Measurements from ENCODE around the gene NSUN5. TPM values are rescaled to one million over a fixed set of nuclear protein-coding genes. Genes with fewer than 3 reads are reported as not detected.
"Not testable (repeated sequence)": the region's sequence is repeated elsewhere in the genome, so short reads cannot be mapped to it uniquely, and the experiment has no call there.

The NSUN5 gene
- total and polyA plus RNA-seq, 2 donors (not counting 1 experiment from before 2014, with no cell fraction given) = 6.6 to 17.5 TPM

- Histone ChIP-seq H4K20me1 (ENCODE audit: control insufficient read depth, extremely low read depth, insufficient read depth, low read length) (no peaks in the 10 kb centered on the region), H2AFZ (ENCODE audit: low read length) (no peak overlapping the region), H3K4me1 (ENCODE audit: control insufficient read depth, extremely low read depth, insufficient read depth, low read length) (no peaks in the 10 kb centered on the region), H3K9me3 (ENCODE audit: control insufficient read depth, insufficient read depth, low read depth, low read length) (no peaks in the 10 kb centered on the region), H3K4me2 (ENCODE audit: extremely low read depth, insufficient read depth, low read length) (no peak overlapping the region), H3K27me3 (ENCODE audit: control insufficient read depth, insufficient read depth, low read length) (no peaks in the 10 kb centered on the region), H3K79me2 (ENCODE audit: control insufficient read depth, insufficient read depth, low read length) (peaks cover 3% of the 10 kb centered on the region), H3K36me3 (ENCODE audit: control insufficient read depth, insufficient read depth, low read length) (no peaks in the 10 kb centered on the region), H3K9ac (ENCODE audit: insufficient read depth, low read length) (no peak overlapping the region), H3K27ac (ENCODE audit: insufficient read depth, low read length) (no peak overlapping the region), H3K4me3 (replicated peaks in 1 of 4; ENCODE audit: control extremely low read depth in 1 of 4, insufficient read depth in 1 of 4, low read depth in 3 of 4, low read length in 4 of 4) (no peak overlapping the region)
- DNase-seq (ENCODE audit: low read depth in 2 of 2) = no peak
- TF ChIP-seq EZH2 (IDR thresholded peaks at IDR 0.05; ENCODE audit: low read length, missing control alignments) (no peak), CTCF (conservative IDR thresholded peaks at IDR 0.05 in 1 of 2, IDR thresholded peaks at IDR 0.05 in 1 of 2; ENCODE audit: low read depth in 1 of 2, low read length in 2 of 2) (no peak)
Measured at GRCh38 chr7:73312831-73313520, 4.3 kb upstream of the NSUN5 start.

GRCh38 chr7:73311421-73311820, 2.8 kb upstream of the NSUN5 start:
- H3K4me2 ChIP-seq (ENCODE audit: extremely low read depth, insufficient read depth, low read length); H3K9ac ChIP-seq (ENCODE audit: insufficient read depth, low read length): not testable (repeated sequence)

GRCh38 chr7:73308074-73308664, 457 bp downstream of the NSUN5 start:
- Histone ChIP-seq H4K20me1 (ENCODE audit: control insufficient read depth, extremely low read depth, insufficient read depth, low read length) (no peaks in the 10 kb centered on the region), H3K79me2 (ENCODE audit: control insufficient read depth, insufficient read depth, low read length) (peaks cover 3% of the 10 kb centered on the region), H3K27ac (ENCODE audit: insufficient read depth, low read length) (no peak overlapping the region), H3K9me3 (ENCODE audit: control insufficient read depth, insufficient read depth, low read depth, low read length) (no peaks in the 10 kb centered on the region), H3K27me3 (ENCODE audit: control insufficient read depth, insufficient read depth, low read length) (no peaks in the 10 kb centered on the region), H3K4me2 (ENCODE audit: extremely low read depth, insufficient read depth, low read length) (peak overlapping the region; percentile 88), H3K36me3 (ENCODE audit: control insufficient read depth, insufficient read depth, low read length) (no peaks in the 10 kb centered on the region), H3K4me1 (ENCODE audit: control insufficient read depth, extremely low read depth, insufficient read depth, low read length) (no peaks in the 10 kb centered on the region), H2AFZ (ENCODE audit: low read length) (peak overlapping the region; percentile 88), H3K9ac (ENCODE audit: insufficient read depth, low read length) (peak overlapping the region; percentile 50), H3K4me3 (replicated peaks in 1 of 4; ENCODE audit: control extremely low read depth in 1 of 4, insufficient read depth in 1 of 4, low read depth in 3 of 4, low read length in 4 of 4) (peak overlapping the region; percentile 65 to 69 (median 68))
- peak in 1 of 2 donors; percentile 9 for DNase-seq (ENCODE audit: low read depth in 2 of 2)
- TF ChIP-seq CTCF (conservative IDR thresholded peaks at IDR 0.05 in 1 of 2, IDR thresholded peaks at IDR 0.05 in 1 of 2; ENCODE audit: low read depth in 1 of 2, low read length in 2 of 2) (no peak), EZH2 (IDR thresholded peaks at IDR 0.05; ENCODE audit: low read length, missing control alignments) (no peak)

More at GRCh38 chr7:73311421-73311820, 2.8 kb upstream of the NSUN5 start:
- H3K27ac ChIP-seq (ENCODE audit: insufficient read depth, low read length); H3K79me2 ChIP-seq (ENCODE audit: control insufficient read depth, insufficient read depth, low read length); H4K20me1 ChIP-seq (ENCODE audit: control insufficient read depth, extremely low read depth, insufficient read depth, low read length); H3K4me3 ChIP-seq (replicated peaks in 1 of 4; ENCODE audit: control extremely low read depth in 1 of 4, insufficient read depth in 1 of 4, low read depth in 3 of 4, low read length in 4 of 4); H3K36me3 ChIP-seq (ENCODE audit: control insufficient read depth, insufficient read depth, low read length); H3K27me3 ChIP-seq (ENCODE audit: control insufficient read depth, insufficient read depth, low read length); H3K4me1 ChIP-seq (ENCODE audit: control insufficient read depth, extremely low read depth, insufficient read depth, low read length); H2AFZ ChIP-seq (ENCODE audit: low read length); H3K9me3 ChIP-seq (ENCODE audit: control insufficient read depth, insufficient read depth, low read depth, low read length): not testable (repeated sequence)
- peak in 1 of 2 donors; percentile 30 for DNase-seq (ENCODE audit: low read depth in 2 of 2)

Data from fibroblast of lung (primary cell).